ENCODE results near the gene DES. TPM values are rescaled to one million over a fixed set of nuclear protein-coding genes. Genes with fewer than 3 reads are reported as not detected.

The DES gene
- total RNA-seq, 2 experiments from 2014 or later: not detected

GRCh38 chr2:219447242-219448098 is 29.3 kb downstream of the DES start:
- POLR2A ChIA-PET: interaction anchor here (0.6 kb wide), 2 partner anchors 55 to 358 kb away, joined by 3 to 4 read pairs; no protein-coding TSS in a partner anchor
- TF ChIP-seq EZH2phosphoT487 (IDR thresholded peaks at IDR 0.05; ENCODE audit: borderline replicate concordance, low read depth, low read length) (no peak), CTCF (conservative IDR thresholded peaks at IDR 0.05; ENCODE audit: low read length) (no peak)
- no peak for DNase-seq (ENCODE audit: low spot score)
- Histone ChIP-seq H2AFZ (ENCODE audit: low read length) (no peak overlapping the region), H3K4me2 (ENCODE audit: low read length) (no peak overlapping the region), H4K20me1 (ENCODE audit: insufficient read depth, low read length) (no peaks in the 10 kb centered on the region), H3K27ac (ENCODE audit: low read depth, low read length, poor library complexity, severe bottlenecking) (no peak overlapping the region), H3K4me3 (ENCODE audit: low read depth, low read length, poor library complexity, severe bottlenecking) (no peak overlapping the region), H3K9me2 (ENCODE audit: insufficient read depth, low read length) (no peaks in the 10 kb centered on the region), H3K4me1 (ENCODE audit: insufficient read depth, low read length, poor library complexity, severe bottlenecking) (peaks cover 10% of the 10 kb centered on the region), H3K79me2 (ENCODE audit: insufficient read depth, low read depth, low read length) (no peaks in the 10 kb centered on the region), H3K36me3 (ENCODE audit: insufficient read depth, low read length) (no peaks in the 10 kb centered on the region), H3K9me3 (ENCODE audit: low read length) (no peaks in the 10 kb centered on the region)
- CTCF ChIA-PET (ENCODE audit: unreplicated experiment): interaction anchor here (0.9 kb wide), 1 partner anchor 43 kb away, joined by 3 read pairs; no protein-coding TSS in a partner anchor
- BruUV-seq (replicated peaks): no TSS peak
- intact Hi-C loops (cut with micrococcal nuclease; ENCODE audit: unreplicated experiment): no loop called here

- no peaks in the 10 kb centered on the region for H3K9me2 ChIP-seq (ENCODE audit: insufficient read depth, low read length)
- H3K36me3 ChIP-seq (ENCODE audit: insufficient read depth, low read length): no peaks in the 10 kb centered on the region
- H3K27ac ChIP-seq (ENCODE audit: low read depth, low read length, poor library complexity, severe bottlenecking): no peak overlapping the region
- no peak overlapping the region for H3K4me2 ChIP-seq (ENCODE audit: low read length)
- TF ChIP-seq EZH2phosphoT487 (IDR thresholded peaks at IDR 0.05; ENCODE audit: borderline replicate concordance, low read depth, low read length) (no peak), CTCF (conservative IDR thresholded peaks at IDR 0.05; ENCODE audit: low read length) (no peak)
- H3K4me1 ChIP-seq (ENCODE audit: insufficient read depth, low read length, poor library complexity, severe bottlenecking): peaks cover 10% of the 10 kb centered on the region
- H4K20me1 ChIP-seq (ENCODE audit: insufficient read depth, low read length): no peaks in the 10 kb centered on the region
- no peak overlapping the region for H3K4me3 ChIP-seq (ENCODE audit: low read depth, low read length, poor library complexity, severe bottlenecking)
- ChIA-PET CTCF (ENCODE audit: unreplicated experiment) (no interaction called here), POLR2A (no interaction called here)
- H2AFZ ChIP-seq (ENCODE audit: low read length): no peak overlapping the region
- H3K9me3 ChIP-seq (ENCODE audit: low read length): no peaks in the 10 kb centered on the region
- BruUV-seq (replicated peaks): no TSS peak
- no peak for DNase-seq (ENCODE audit: low spot score)
- no peaks in the 10 kb centered on the region for H3K79me2 ChIP-seq (ENCODE audit: insufficient read depth, low read depth, low read length)
- intact Hi-C loops (cut with micrococcal nuclease; ENCODE audit: unreplicated experiment): no loop called here
Measured at GRCh38 chr2:219448099-219448775, 30.1 kb downstream of the DES start.
